NB4 (cell line): Measurements from ENCODE around the gene ST6GALNAC3.

Experiments
- CTCF ChIP-seq: IDR thresholded peaks from one replicate; pipeline ENCODE4 v1.5.1; 2012; ENCODE audit warnings: low read depth, low read length
- MYC ChIP-seq: IDR thresholded peaks from 2 replicates; pipeline ENCODE4 v1.6.1; 2011; ENCODE audit warnings: low read depth, low read length
- POLR2A ChIP-seq: IDR thresholded peaks from 2 replicates; pipeline ENCODE4 v1.6.1; 2011; ENCODE audit warnings: mild to moderate bottlenecking; ENCODE audit not compliant: insufficient read length; ENCODE audit errors: extremely low read depth

GRCh38 chr1:76562292-76562691 lies 487.7 kb downstream of the ST6GALNAC3 start:
- no peak for TF ChIP-seq CTCF
- TF ChIP-seq POLR2A, result no peak
- TF ChIP-seq MYC, result no peak
